AG04450 (cell line): Measurements from ENCODE around the gene NR5A2. TPM values are rescaled to one million over a fixed set of nuclear protein-coding genes. Genes with fewer than 3 reads are reported as not detected.

Experiments used
- CTCF ChIA-PET: fragments of 300-600, 350-600 bp; formaldehyde crosslinking; extraction: SDS; loops from one replicate; lab custom pipeline; 2022; ENCODE audit warnings: antibody characterized with exemption, inconsistent platforms; lab: Charles Lee
- POLR2A ChIA-PET: fragments of 350-600 bp; formaldehyde crosslinking; extraction: SDS; loops from one replicate; lab custom pipeline; 2021; ENCODE audit warnings: antibody characterized with exemption, inconsistent platforms; lab: Yijun Ruan, JAX
- DNase-seq: peaks from one replicate; pipeline ENCODE4 v3.0.0-alpha.2; 2011; ENCODE audit warnings: low read depth, low spot score
- H3K27ac ChIP-seq: one replicate; pipeline ENCODE4 v1.5.1; 2012; ENCODE audit warnings: low read depth, low read length, control low read depth
- H3K27me3 ChIP-seq: one replicate; pipeline ENCODE4 v1.6.0; 2012; ENCODE audit warnings: low read length; ENCODE audit not compliant: control insufficient read depth, insufficient read depth
- H3K4me3 ChIP-seq: 2 replicates; pipeline ENCODE4 v1.5.1; 2011; ENCODE audit warnings: mild to moderate bottlenecking, low read depth, low read length, control low read depth
- H3K9me3 ChIP-seq: 2 replicates; pipeline ENCODE4 v1.5.1; 2012; ENCODE audit warnings: low read length; ENCODE audit not compliant: control insufficient read depth, insufficient read depth
- CTCF ChIP-seq: IDR thresholded peaks from 2 replicates; pipeline ENCODE4 v1.5.1; 2011; ENCODE audit warnings: low read depth, low read length, control low read depth, inconsistent platforms
- polyA plus RNA-seq: library from polyadenylated mRNA; depleted of rRNA; stranded (reverse); fragments of >200 nt; gene quantifications from 2 replicates; pipeline ENCODE4 v1.2.3, GENCODE V29; 2011

The NR5A2 gene
- polyA plus RNA-seq, 1 experiment: 0.02 TPM

GRCh38 chr1:200173097-200173618, 145.6 kb downstream of the NR5A2 start:
- ChIA-PET POLR2A (no interaction called here), CTCF (no interaction called here)

GRCh38 chr1:200174525-200175295, 147.2 kb downstream of the NR5A2 start:
- no peak for TF ChIP-seq CTCF
- Histone ChIP-seq H3K27me3 (no peaks in the 10 kb centered on the region), H3K4me3 (no peak overlapping the region), H3K9me3 (no peaks in the 10 kb centered on the region), H3K27ac (no peak overlapping the region)
- DNase-seq: no peak
- POLR2A ChIA-PET: no interaction called here
- CTCF ChIA-PET: no interaction called here

More at GRCh38 chr1:200173097-200173618, 145.6 kb downstream of the NR5A2 start:
- H3K27me3 ChIP-seq: no peaks in the 10 kb centered on the region
- no peak overlapping the region for H3K27ac ChIP-seq
- no peaks in the 10 kb centered on the region for H3K9me3 ChIP-seq
- no peak for DNase-seq
- H3K4me3 ChIP-seq: no peak overlapping the region
- TF ChIP-seq CTCF: no peak

- no peak for DNase-seq
- CTCF ChIA-PET: interaction anchor here (1.0 kb wide), 1 partner anchor 493 kb away, joined by 3 read pairs; no protein-coding TSS in a partner anchor
- POLR2A ChIA-PET: no interaction called here
Observed at GRCh38 chr1:200176181-200176580, 148.7 kb downstream of the NR5A2 start.

GRCh38 chr1:200176798-200177197, 149.3 kb downstream of the NR5A2 start:
- no peaks in the 10 kb centered on the region; the same call in 1 of the 2 replicates for H3K9me3 ChIP-seq
- ChIA-PET CTCF (interaction anchor here (1.0 kb wide), 2 partner anchors 65 to 494 kb away, joined by 3 read pairs; no protein-coding TSS in a partner anchor), POLR2A (no interaction called here)
- no peak for DNase-seq
- H3K27ac ChIP-seq: no peak overlapping the region
- TF ChIP-seq CTCF: no peak
- no peak overlapping the region for H3K4me3 ChIP-seq
- H3K27me3 ChIP-seq: no peaks in the 10 kb centered on the region

More at GRCh38 chr1:200176181-200176580, 148.7 kb downstream of the NR5A2 start:
- H3K4me3 ChIP-seq: no peak overlapping the region
- no peak overlapping the region for H3K27ac ChIP-seq
- H3K9me3 ChIP-seq: no peaks in the 10 kb centered on the region; the same call in 1 of the 2 replicates
- H3K27me3 ChIP-seq: no peaks in the 10 kb centered on the region
- TF ChIP-seq CTCF: no peak

- ChIA-PET POLR2A (no interaction called here), CTCF (no interaction called here)
- no peak for TF ChIP-seq CTCF
- H3K27ac ChIP-seq: no peak overlapping the region
- H3K27me3 ChIP-seq: no peaks in the 10 kb centered on the region
- no peak for DNase-seq
- no peaks in the 10 kb centered on the region; the same call in 1 of the 2 replicates for H3K9me3 ChIP-seq
- no peak overlapping the region for H3K4me3 ChIP-seq
Observed at GRCh38 chr1:200178340-200178739, 150.8 kb downstream of the NR5A2 start.
